ENCODE results near the gene MACF1. TPM values are rescaled to one million over a fixed set of nuclear protein-coding genes. Genes with fewer than 3 reads are reported as not detected.
A peak's percentile ranks its signal among the peaks of the same experiment; 100 is the strongest.

MACF1 gene
- total and polyA plus RNA-seq, 8 donors = 49.8 to 161 (median 89.1) TPM

GRCh38 chr1:39310691-39311090, 106.2 kb downstream of the MACF1 start:
- Histone ChIP-seq H3K27me3 (no peaks in the 10 kb centered on the region), H3K36me3 (peaks cover 0 to 20% (median 12%) of the 10 kb centered on the region in 3 donors), H3K4me1 (no peaks in the 10 kb centered on the region), H3K9me3 (no peaks in the 10 kb centered on the region), H3K4me3 (no peak overlapping the region), H3K27ac (no peak overlapping the region)
- FAIRE-seq (no peak), ATAC-seq (no peak), DNase-seq (no peak)
- TF ChIP-seq, protein P1, sequence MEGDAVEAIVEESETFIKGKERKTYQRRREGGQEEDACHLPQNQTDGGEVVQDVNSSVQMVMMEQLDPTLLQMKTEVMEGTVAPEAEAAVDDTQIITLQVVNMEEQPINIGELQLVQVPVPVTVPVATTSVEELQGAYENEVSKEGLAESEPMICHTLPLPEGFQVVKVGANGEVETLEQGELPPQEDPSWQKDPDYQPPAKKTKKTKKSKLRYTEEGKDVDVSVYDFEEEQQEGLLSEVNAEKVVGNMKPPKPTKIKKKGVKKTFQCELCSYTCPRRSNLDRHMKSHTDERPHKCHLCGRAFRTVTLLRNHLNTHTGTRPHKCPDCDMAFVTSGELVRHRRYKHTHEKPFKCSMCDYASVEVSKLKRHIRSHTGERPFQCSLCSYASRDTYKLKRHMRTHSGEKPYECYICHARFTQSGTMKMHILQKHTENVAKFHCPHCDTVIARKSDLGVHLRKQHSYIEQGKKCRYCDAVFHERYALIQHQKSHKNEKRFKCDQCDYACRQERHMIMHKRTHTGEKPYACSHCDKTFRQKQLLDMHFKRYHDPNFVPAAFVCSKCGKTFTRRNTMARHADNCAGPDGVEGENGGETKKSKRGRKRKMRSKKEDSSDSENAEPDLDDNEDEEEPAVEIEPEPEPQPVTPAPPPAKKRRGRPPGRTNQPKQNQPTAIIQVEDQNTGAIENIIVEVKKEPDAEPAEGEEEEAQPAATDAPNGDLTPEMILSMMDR (IDR thresholded peaks at IDR 0.05) = no peak
- intact Hi-C loops (cut with DNase I) = no loop called here
- 68 to 71% methylated on average over 4 of the region's 4 CpGs for WGBS, 2 donors

- H3K27ac ChIP-seq = no peak overlapping the region
- TF ChIP-seq, protein P1 (IDR thresholded peaks at IDR 0.05) = no peak
- ATAC-seq = no peak
- no peak for FAIRE-seq
- H3K36me3 ChIP-seq = peaks cover 0 to 57% (median 43%) of the 10 kb centered on the region in 3 donors
- 85 to 90% methylated on average over 8 of the region's 8 CpGs for WGBS, 2 donors
- no peak for DNase-seq
- intact Hi-C loops (cut with DNase I) = no loop called here
- H3K9me3 ChIP-seq = no peaks in the 10 kb centered on the region
- no peak overlapping the region for H3K4me3 ChIP-seq
- no peaks in the 10 kb centered on the region for H3K4me1 ChIP-seq
- no peaks in the 10 kb centered on the region for H3K27me3 ChIP-seq
Observed at GRCh38 chr1:39317111-39317510, 112.6 kb downstream of the MACF1 start.

DNA sequence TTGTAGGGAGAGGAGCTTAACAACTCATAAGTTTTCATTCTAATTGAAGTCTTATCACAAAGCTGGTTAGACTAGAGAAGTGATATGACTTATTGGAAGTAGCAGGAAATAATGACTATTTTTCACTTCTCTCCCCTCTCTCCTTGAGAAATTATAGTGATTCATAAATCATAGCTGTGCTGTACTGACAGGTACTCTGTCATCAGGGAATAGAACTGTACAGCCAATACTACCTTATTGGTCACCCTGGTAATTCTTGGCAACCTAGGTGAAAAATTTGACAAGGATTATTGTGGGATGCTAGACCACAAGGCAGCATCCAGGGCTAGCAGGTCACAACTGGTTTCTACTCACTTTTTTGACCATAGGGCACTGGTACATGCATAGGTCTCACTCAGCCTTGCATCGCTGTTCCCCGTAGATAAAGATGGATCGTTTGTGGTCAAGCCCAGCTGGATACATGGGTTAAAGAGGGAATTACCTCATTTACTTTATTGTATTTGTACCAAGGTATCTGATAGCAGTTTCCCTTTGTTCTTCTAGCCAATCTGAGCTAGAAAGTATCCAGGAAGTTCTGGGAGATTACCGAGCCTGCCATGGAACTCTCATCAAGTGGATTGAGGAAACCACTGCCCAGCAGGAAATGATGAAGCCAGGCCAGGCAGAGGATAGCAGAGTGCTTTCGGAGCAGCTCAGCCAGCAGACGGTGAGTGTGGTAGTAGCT, 113.6 kb downstream of the MACF1 start:
- TF ChIP-seq, protein P1 (IDR thresholded peaks at IDR 0.05) = no peak
- Histone ChIP-seq H3K27ac (no peak overlapping the region), H3K4me1 (no peaks in the 10 kb centered on the region), H3K4me3 (no peak overlapping the region), H3K36me3 (peaks cover 0 to 65% (median 47%) of the 10 kb centered on the region in 3 donors), H3K27me3 (no peaks in the 10 kb centered on the region), H3K9me3 (no peaks in the 10 kb centered on the region)
- WGBS, 2 donors = 78 to 83% methylated on average over 6 of the region's 6 CpGs
- intact Hi-C loops (cut with DNase I) = no loop called here
- DNase-seq (no peak), FAIRE-seq (no peak), ATAC-seq (peak in 1 of 4 donors; percentile 49)

DNA sequence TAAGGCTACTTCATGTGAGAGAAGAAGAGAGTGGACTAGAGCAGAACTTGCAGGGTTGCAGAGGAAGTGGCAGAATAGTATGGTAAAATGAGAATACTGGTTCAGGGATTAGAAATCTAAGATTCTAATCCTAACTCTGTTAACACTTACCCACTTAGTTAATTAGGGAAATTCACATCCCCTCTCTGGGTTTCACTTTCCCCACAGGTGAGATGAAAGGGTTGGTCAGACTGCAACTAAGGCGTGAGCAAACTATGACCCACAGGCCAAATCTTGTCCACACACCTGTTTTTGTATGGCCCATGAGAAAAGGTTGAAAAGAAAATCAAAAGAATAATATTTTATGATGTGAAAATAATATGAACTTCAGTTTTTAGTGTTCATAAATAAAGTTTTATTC, 117.5 kb downstream of the MACF1 start:
- WGBS, 2 donors = 96 to 98% methylated on average over 1 of the region's 1 CpG
- TF ChIP-seq, protein P1 (IDR thresholded peaks at IDR 0.05) = no peak
- Histone ChIP-seq H3K4me1 (no peaks in the 10 kb centered on the region), H3K27ac (no peak overlapping the region), H3K9me3 (no peaks in the 10 kb centered on the region), H3K4me3 (no peak overlapping the region), H3K27me3 (no peaks in the 10 kb centered on the region), H3K36me3 (peaks cover under 1 to 71% (median 49%) of the 10 kb centered on the region in 3 donors)
- intact Hi-C loops (cut with DNase I) = loop anchor here in 1 of 3 donors (10.0 kb wide), 1 partner anchor 53 kb away; no protein-coding TSS in a partner anchor
- DNase-seq (no peak), ATAC-seq (no peak), FAIRE-seq (no peak)

GRCh38 chr1:39322431-39322830, 117.9 kb downstream of the MACF1 start:
- Histone ChIP-seq H3K4me3 (no peak overlapping the region), H3K36me3 (peaks cover 3 to 71% (median 51%) of the 10 kb centered on the region in 3 donors), H3K27ac (no peak overlapping the region), H3K4me1 (no peaks in the 10 kb centered on the region), H3K9me3 (no peaks in the 10 kb centered on the region), H3K27me3 (no peaks in the 10 kb centered on the region)
- ATAC-seq (no peak), DNase-seq (no peak), FAIRE-seq (no peak)
- intact Hi-C loops (cut with DNase I) = loop anchor here in 1 of 3 donors (10.0 kb wide), 1 partner anchor 52 kb away; no protein-coding TSS in a partner anchor
- TF ChIP-seq, protein P1 (IDR thresholded peaks at IDR 0.05) = no peak
- WGBS, 2 donors = 92 to 97% methylated on average over 6 of the region's 6 CpGs

Data from pancreas (tissue), 10 donors.